GM23338 (cell line): Measurements from ENCODE around the gene DOCK6. TPM values are rescaled to one million over a fixed set of nuclear protein-coding genes. Genes with fewer than 3 reads are reported as not detected.

Experiments used
- ATAC-seq: fragments of 200-7000 bp; cut with Tn5 transposase; 3 replicates; pipeline ENCODE4 v1.9.1; 2020
- DNase-seq: peaks from one replicate; pipeline ENCODE4 v3.0.0-alpha.2; 2015; ENCODE audit warnings: low spot score
- H2AFZ ChIP-seq: fragments of 200-600 bp; sonication (generic); 2 replicates; pipeline ENCODE4 v1.8.0; 2016; ENCODE audit warnings: antibody characterized with exemption, mild to moderate bottlenecking, moderate library complexity
- H3F3A ChIP-seq: fragments of 200-600 bp; sonication (generic); replicated peaks from 2 replicates; pipeline ENCODE4 v1.8.0; 2017; ENCODE audit warnings: antibody characterized with exemption, mixed run types, low read depth
- H3K27ac ChIP-seq: fragments of 200-600 bp; sonication (generic); 2 replicates; pipeline ENCODE4 v1.6.1; 2016; ENCODE audit warnings: low read depth
- H3K27me3 ChIP-seq: fragments of 200-600 bp; sonication (generic); 2 replicates; pipeline ENCODE4 v1.8.0; 2016; ENCODE audit warnings: mild to moderate bottlenecking, mixed run types, moderate library complexity; ENCODE audit not compliant: insufficient read depth
- H3K36me3 ChIP-seq: fragments of 200-600 bp; sonication (generic); 2 replicates; pipeline ENCODE4 v1.8.0; 2016; ENCODE audit warnings: mild to moderate bottlenecking; ENCODE audit not compliant: insufficient read depth
- H3K4me1 ChIP-seq: fragments of 200-600 bp; sonication (generic); 2 replicates; pipeline ENCODE4 v1.8.0; 2016; ENCODE audit warnings: mild to moderate bottlenecking, moderate library complexity; ENCODE audit not compliant: insufficient read depth
- H3K4me2 ChIP-seq: fragments of 200-600 bp; sonication (generic); 2 replicates; pipeline ENCODE4 v1.7.1; 2017; ENCODE audit warnings: mixed run types
- H3K4me3 ChIP-seq: fragments of 200-600 bp; sonication (generic); 2 replicates; pipeline ENCODE4 v1.6.1; 2016; ENCODE audit warnings: mixed run types
- H3K79me2 ChIP-seq: fragments of 200-600 bp; sonication (generic); replicated peaks from 2 replicates; pipeline ENCODE4 v1.8.0; 2017; ENCODE audit warnings: mild to moderate bottlenecking; ENCODE audit not compliant: insufficient read depth
- H3K9me2 ChIP-seq: fragments of 200-600 bp; sonication (generic); 2 replicates; pipeline ENCODE4 v1.8.0; 2017; ENCODE audit not compliant: insufficient read depth
- H4K20me1 ChIP-seq: fragments of 200-600 bp; sonication (generic); replicated peaks from 2 replicates; pipeline ENCODE4 v1.8.0; 2017; ENCODE audit warnings: mild to moderate bottlenecking; ENCODE audit not compliant: insufficient read depth
- H3K27ac Mint-ChIP-seq: 2 replicates; pipeline ENCODE4 v1.8.0; 2020; ENCODE audit warnings: inconsistent platforms, mild to moderate bottlenecking, moderate library complexity, mixed read lengths
- H3K27me3 Mint-ChIP-seq: 3 replicates; pipeline ENCODE4 v1.8.0; 2022; ENCODE audit warnings: low read depth, mild to moderate bottlenecking, moderate library complexity, mixed read lengths, inconsistent platforms; ENCODE audit not compliant: insufficient read depth, poor library complexity
- H3K36me3 Mint-ChIP-seq: 3 replicates; pipeline ENCODE4 v1.8.0; 2021; ENCODE audit warnings: low read depth, mild to moderate bottlenecking, inconsistent platforms, moderate library complexity, mixed read lengths
- H3K4me1 Mint-ChIP-seq: 3 replicates; pipeline ENCODE4 v1.8.0; 2020; ENCODE audit warnings: mild to moderate bottlenecking, inconsistent platforms, mixed read lengths
- H3K4me3 Mint-ChIP-seq: 3 replicates; pipeline ENCODE4 v1.8.0; 2021; ENCODE audit warnings: moderate library complexity, mild to moderate bottlenecking, inconsistent platforms, mixed read lengths
- H3K9me3 Mint-ChIP-seq: 3 replicates; pipeline ENCODE4 v1.8.0; 2020; ENCODE audit warnings: moderate library complexity, mild to moderate bottlenecking, inconsistent platforms, mixed read lengths
- CREB1 ChIP-seq: fragments of 250-450 bp; sonication (Bioruptor Pico); IDR thresholded peaks from 2 replicates; pipeline ENCODE4 v1.5.0; 2020; ENCODE audit warnings: low read depth, mild to moderate bottlenecking, moderate library complexity
- CTCF ChIP-seq, 2 experiments: fragments of 200-600 bp in 1 of 2; sonication (generic) in 1 of 2; conservative IDR thresholded peaks; 2 replicates each; pipeline versions ENCODE4 v1.5.1 to v1.6.1; 2016 to 2017; ENCODE audit warnings: antibody characterized with exemption in 2 of 2, low read depth in 2 of 2, mild to moderate bottlenecking in 2 of 2, moderate library complexity in 1 of 2
- EZH2 ChIP-seq: fragments of 200-600 bp; sonication (generic); IDR thresholded peaks from one replicate; pipeline ENCODE4 v1.8.0; 2017; ENCODE audit warnings: antibody characterized with exemption, mild to moderate bottlenecking, low read depth; ENCODE audit not compliant: unreplicated experiment
- NANOG ChIP-seq: IDR thresholded peaks from 2 replicates; pipeline ENCODE4 v1.6.1; 2016; ENCODE audit warnings: antibody characterized with exemption, borderline replicate concordance
- ZNF331 ChIP-seq: fragments of 250-450 bp; sonication (Bioruptor Pico); IDR thresholded peaks from 2 replicates; pipeline ENCODE4 v1.5.0; 2020; ENCODE audit warnings: low read depth, mild to moderate bottlenecking, moderate library complexity
- ZNF462 ChIP-seq: fragments of 250-450 bp; sonication (Bioruptor Pico); IDR thresholded peaks from 2 replicates; pipeline ENCODE4 v1.5.0; 2020; ENCODE audit warnings: mild to moderate bottlenecking, moderate library complexity
- polyA plus RNA-seq: library from polyadenylated mRNA; unstranded; fragments of >200 nt; fragmentation: Nextera tagmentation; extraction: Ambion mirVana; gene quantifications from 2 replicates; pipeline ENCODE4 v1.2.1, GENCODE V29; 2016
- total RNA-seq: library from RNA; depleted of rRNA; stranded (reverse); fragments of >200 nt; shearing (Covaris generic); gene quantifications from 2 replicates; pipeline ENCODE4 v1.2.3, GENCODE V29; 2014
- TF ChIP-seq, protein P1 (sequence below): IDR thresholded peaks from 2 replicates; pipeline ENCODE4 v1.6.1; 2016; ENCODE audit warnings: antibody characterized with exemption

DOCK6 gene
- total and polyA plus RNA-seq, 2 experiments from 2014 or later = 34.6 to 49.0 TPM

- no peaks in the 10 kb centered on the region for H4K20me1 ChIP-seq
- no peak for DNase-seq
- H3K4me3 Mint-ChIP-seq = no peak overlapping the region; the same call in 2 of the 3 replicates
- no peak overlapping the region for H3K27ac Mint-ChIP-seq
- H3K4me1 ChIP-seq = no peaks in the 10 kb centered on the region
- no peaks in the 10 kb centered on the region for H3K27me3 ChIP-seq
- H3K36me3 ChIP-seq = no peaks in the 10 kb centered on the region
- H3K4me2 ChIP-seq = no peak overlapping the region
- no peaks in the 10 kb centered on the region for H3F3A ChIP-seq
- no peaks in the 10 kb centered on the region for H3K9me3 Mint-ChIP-seq
- no peak for ATAC-seq
- no peak overlapping the region for H3K27ac ChIP-seq
- no peak overlapping the region for H3K4me3 ChIP-seq
- no peaks in the 10 kb centered on the region for H3K9me2 ChIP-seq
- TF ChIP-seq NANOG (no peak), EZH2 (no peak), ZNF331 (no peak), CTCF (conservative IDR thresholded peaks at IDR 0.05; ENCODE audit: low read depth in 2 of 2) (no peak), ZNF462 (no peak), CREB1 (CRISPR knock-in tag) (no peak)
- TF ChIP-seq, protein P1, sequence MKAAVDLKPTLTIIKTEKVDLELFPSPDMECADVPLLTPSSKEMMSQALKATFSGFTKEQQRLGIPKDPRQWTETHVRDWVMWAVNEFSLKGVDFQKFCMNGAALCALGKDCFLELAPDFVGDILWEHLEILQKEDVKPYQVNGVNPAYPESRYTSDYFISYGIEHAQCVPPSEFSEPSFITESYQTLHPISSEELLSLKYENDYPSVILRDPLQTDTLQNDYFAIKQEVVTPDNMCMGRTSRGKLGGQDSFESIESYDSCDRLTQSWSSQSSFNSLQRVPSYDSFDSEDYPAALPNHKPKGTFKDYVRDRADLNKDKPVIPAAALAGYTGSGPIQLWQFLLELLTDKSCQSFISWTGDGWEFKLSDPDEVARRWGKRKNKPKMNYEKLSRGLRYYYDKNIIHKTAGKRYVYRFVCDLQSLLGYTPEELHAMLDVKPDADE = no peak
- peaks cover 10% of the 10 kb centered on the region for H3K27me3 Mint-ChIP-seq
- peaks cover 7% of the 10 kb centered on the region for H3K4me1 Mint-ChIP-seq
- no peak overlapping the region for H2AFZ ChIP-seq
- H3K36me3 Mint-ChIP-seq = no peaks in the 10 kb centered on the region
- no peaks in the 10 kb centered on the region for H3K79me2 ChIP-seq
Observed at GRCh38 chr19:11269408-11269807, 7.1 kb upstream of the DOCK6 start.
